ENCODE measurements around the gene TMEM132D.

Gene TMEM132D

GRCh38 chr12:129339336-129339735 lies 564.5 kb downstream of the TMEM132D start:
- DNase-seq (ENCODE audit: low read depth) = no peak

DNA sequence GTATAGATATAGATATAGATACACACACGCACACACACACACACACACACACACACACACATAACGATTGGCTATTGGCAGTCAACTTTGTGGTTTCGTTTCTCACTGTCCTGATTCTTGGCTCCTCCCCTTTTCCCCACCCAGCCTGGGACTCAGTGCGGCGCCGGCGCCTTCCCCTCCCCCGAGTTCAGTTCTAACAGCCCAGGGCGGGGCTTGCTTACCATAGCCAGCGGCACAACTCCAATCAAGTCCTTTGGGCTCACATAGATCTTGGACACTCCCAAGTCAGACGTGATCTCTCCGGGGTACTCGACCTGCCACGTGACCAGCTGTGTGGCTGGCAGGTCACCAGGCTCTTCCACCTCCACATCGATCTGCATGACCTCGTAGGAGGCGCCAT lies 566.4 kb downstream of the TMEM132D start:
- DNase-seq (ENCODE audit: low read depth) = no peak

GRCh38 chr12:129335773-129336172 lies 568.1 kb downstream of the TMEM132D start:
- DNase-seq (ENCODE audit: low read depth) = no peak

GRCh38 chr12:129332286-129332685 lies 571.5 kb downstream of the TMEM132D start:
- DNase-seq (ENCODE audit: low read depth) = no peak

GRCh38 chr12:129331356-129332085 lies 572.3 kb downstream of the TMEM132D start:
- no peak for DNase-seq (ENCODE audit: low read depth)

- DNase-seq (ENCODE audit: low read depth) = no peak
Measured at GRCh38 chr12:129328235-129328634, 575.6 kb downstream of the TMEM132D start.

- DNase-seq (ENCODE audit: low read depth) = no peak
Measured at GRCh38 chr12:129325566-129325965, 578.3 kb downstream of the TMEM132D start.

GRCh38 chr12:129312048-129312447 lies 591.8 kb downstream of the TMEM132D start:
- no peak for DNase-seq (ENCODE audit: low read depth)

DNA sequence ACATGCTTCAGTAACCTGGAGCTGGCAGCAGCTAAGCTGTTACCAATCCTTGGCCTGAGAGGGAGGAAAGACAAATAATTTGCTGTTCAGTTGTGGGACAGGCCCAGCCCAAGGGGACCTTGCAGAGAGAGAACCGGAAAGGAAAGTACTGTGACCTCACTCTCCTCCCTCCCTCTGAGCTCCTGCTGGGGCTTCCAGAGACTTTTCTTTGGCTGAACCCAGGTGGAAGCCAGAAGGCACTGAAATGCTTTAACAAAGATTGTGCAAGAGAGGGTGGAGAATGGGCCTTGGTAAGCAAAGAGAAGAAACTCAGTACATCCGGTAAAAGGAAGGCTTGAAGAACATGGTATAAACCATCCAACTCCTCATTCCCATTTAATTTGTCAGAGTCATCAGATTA lies 593.5 kb downstream of the TMEM132D start:
- DNase-seq (ENCODE audit: low read depth) = no peak

DNA sequence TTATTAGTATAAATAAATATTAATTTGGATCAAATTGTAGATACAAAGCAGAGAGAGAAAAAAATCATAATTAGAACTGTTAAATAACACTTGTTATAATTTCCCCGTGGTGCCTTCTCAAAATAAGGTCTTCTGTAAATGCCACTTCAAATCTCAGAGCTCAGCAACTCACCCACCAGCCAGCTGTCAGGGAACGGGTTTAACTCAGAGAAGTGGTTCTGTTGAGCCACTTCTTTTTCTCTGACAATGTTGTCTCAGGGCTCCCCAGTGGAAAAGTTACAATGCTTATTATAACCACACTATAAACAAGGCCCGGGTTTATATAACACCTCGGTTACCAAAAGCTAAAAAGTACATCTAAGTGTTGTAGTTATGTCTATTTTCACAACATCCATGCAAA lies 598.0 kb downstream of the TMEM132D start:
- DNase-seq (ENCODE audit: low read depth) = no peak

- no peak for DNase-seq (ENCODE audit: low read depth)
Measured at GRCh38 chr12:129304529-129304928, 599.3 kb downstream of the TMEM132D start.

GRCh38 chr12:129300011-129300410 lies 603.8 kb downstream of the TMEM132D start:
- DNase-seq (ENCODE audit: low read depth) = no peak

- no peak for DNase-seq (ENCODE audit: low read depth)
Measured at GRCh38 chr12:129298921-129299320, 604.9 kb downstream of the TMEM132D start.

- no peak for DNase-seq (ENCODE audit: low read depth)
Measured at GRCh38 chr12:129296671-129297070, 607.2 kb downstream of the TMEM132D start.

- DNase-seq (ENCODE audit: low read depth) = no peak
Measured at GRCh38 chr12:129294868-129295267, 609.0 kb downstream of the TMEM132D start.

GRCh38 chr12:129279771-129280170 lies 624.1 kb downstream of the TMEM132D start:
- DNase-seq (ENCODE audit: low read depth) = no peak

DNA sequence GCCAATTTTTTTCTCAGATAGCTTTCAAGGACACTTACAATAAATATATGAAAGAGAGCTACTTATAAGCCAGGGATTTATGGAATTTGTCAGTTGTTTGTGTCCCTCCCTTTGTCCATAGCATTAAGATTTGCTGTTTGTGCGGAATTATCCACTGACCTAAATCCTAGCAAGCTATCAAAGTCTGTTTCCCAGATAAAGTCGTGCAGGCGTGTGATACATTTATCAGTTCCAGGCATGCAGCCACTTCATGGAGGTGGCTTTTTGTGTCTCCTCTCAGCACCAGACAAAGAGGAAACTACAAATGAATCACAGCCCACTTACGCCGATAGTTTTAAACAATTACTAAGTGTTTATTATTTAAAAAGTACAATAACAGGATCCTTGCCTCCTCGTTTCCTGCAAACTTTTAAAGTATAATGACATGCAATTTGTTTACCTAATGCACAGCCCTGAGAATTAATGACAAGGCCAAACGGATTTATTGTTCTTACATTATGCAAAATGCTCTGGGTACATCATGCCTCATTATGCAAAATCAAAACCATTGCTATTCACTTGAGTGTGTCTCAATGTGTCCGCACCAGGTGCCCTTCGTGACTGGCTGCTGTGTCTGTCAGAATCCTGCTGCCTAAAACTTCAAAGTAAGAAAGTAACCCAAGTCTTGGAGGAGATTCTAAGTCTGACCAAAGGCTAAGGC lies 627.3 kb downstream of the TMEM132D start:
- DNase-seq (ENCODE audit: low read depth) = no peak

DNA sequence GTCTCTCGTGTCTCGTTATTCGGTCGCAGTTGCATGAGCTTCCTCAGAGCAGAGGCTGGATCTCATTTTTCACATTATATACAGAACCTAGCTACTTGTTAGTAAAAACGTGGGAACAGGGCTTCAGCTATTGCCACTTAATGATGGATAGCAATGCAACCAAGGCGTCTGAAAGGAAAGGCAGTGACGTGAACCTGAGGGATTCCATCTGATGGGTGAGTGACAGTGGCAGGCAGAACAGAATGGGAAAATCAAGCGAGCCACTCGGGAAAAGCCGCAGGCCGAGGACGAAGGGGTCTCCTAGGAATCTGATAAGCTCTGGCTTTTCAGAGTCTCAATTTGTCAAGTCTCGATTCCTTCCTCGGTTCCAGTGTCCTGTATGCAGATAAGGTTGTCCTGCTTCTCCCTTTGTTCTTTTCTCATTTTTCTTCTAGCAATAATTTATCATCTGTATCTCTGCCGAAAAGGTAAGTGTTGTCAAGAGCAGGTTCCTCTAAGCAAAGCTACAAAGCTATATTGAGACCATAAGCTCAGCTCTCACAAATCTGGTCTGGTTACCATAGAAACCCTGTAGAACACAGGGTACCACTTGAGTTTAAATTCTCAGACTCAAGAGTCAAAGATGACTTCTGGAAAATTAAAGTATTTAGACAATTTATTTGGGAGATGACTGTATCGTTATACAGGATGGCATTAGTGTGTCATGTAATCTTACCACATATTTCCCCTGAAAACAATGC lies 633.9 kb downstream of the TMEM132D start:
- DNase-seq (ENCODE audit: low read depth) = no peak

GRCh38 chr12:129258781-129259318 lies 645.0 kb downstream of the TMEM132D start:
- DNase-seq (ENCODE audit: low read depth) = no peak

DNA sequence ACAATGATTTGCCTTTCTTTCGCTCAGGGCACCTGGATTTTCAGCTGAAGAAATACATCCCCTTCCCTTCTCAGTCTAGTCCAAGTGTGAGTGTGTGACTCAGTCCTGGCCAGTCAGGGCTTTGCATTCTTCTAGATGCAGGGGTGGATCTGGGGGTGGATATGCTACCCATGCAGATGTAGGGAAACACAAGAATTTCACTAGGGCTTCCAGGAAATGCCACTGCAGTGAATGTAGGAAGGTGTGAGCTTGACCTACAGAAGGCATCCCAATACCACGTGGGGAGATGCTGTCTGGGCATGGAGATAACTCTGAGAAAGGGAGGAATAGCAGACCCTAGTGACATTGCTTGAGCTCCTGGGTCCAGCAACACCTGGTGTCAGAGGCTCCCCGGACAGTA lies 646.3 kb downstream of the TMEM132D start:
- no peak for DNase-seq (ENCODE audit: low read depth)

DNA sequence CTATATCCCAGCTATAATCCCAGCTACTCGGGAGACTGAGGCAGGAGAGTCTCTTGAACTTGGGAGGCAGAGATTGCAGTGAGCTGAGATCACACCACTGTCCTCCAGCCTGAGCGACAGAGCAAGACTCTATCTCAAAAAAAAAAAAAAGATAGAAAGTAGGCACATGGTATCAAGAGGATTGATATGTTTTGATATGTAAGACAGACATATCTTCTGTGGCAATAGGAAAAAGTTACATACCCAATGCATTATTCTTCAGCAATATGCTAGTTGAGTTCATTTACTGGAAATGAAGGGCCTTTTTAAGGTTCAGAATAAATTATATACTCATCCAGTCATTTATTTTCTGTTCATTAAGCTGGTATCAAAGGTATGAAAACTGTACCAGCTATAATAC lies 657.2 kb downstream of the TMEM132D start:
- no peak for DNase-seq (ENCODE audit: low read depth)

DNA sequence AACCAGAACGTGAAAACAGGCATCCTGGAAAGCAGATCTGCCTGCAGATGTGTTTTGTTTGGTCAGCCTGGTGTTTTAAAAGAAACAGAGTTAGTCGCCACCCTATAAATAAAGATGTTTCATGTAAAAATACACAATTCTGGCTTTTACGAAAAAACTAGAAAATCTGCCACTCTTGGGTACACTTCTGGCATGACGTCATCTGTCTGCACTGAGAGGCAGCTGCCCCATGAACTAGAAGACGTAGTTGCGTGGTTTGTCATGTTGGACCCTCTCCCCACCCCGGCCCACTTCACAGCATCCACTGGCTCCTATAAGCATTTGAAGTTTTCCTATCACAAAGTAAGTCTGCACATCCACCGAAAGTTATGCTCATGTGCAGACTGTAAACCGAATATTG lies 658.1 kb downstream of the TMEM132D start:
- DNase-seq (ENCODE audit: low read depth) = no peak

DNA sequence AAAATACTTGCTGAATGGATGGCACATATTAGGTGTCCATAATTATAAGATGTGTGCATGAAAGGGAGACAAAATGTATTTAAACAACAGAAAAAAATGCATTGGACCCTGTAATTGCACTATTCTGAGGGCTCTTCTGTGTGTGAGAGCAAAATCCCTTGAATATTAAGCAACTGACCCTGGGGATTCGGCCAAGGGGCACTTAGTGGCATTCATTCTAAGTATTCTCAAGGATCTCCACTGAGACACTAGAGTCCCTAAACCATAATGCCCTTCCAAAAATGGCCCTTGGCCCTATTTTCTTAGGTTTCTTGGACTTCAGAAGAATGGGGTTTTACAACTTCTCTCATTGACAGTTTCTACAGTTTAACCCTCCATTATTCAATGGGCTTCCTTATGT lies 662.0 kb downstream of the TMEM132D start:
- no peak for DNase-seq (ENCODE audit: low read depth)
